Measurements from ENCODE around the gene IQSEC1.

- TF ChIP-seq CTCF (IDR thresholded peaks at IDR 0.05; ENCODE audit: low read depth, low read length) (no peak), POLR2A (IDR thresholded peaks at IDR 0.05; ENCODE audit: extremely low read depth, insufficient read length) (no peak), MAX (IDR thresholded peaks at IDR 0.05; ENCODE audit: low read depth, low read length) (no peak), MYC (IDR thresholded peaks at IDR 0.05; ENCODE audit: low read depth, low read length) (no peak)
These were observed 119.8 kb downstream of the IQSEC1 start for GRCh38 chr3:12953201-12953995.
